ENCODE results near the gene CLASP1. TPM values are rescaled to one million over a fixed set of nuclear protein-coding genes. Genes with fewer than 3 reads are reported as not detected.
"Not testable (repeated sequence)": the region's sequence is repeated elsewhere in the genome, so short reads cannot be mapped to it uniquely, and the experiment has no call there.

The CLASP1 gene
- total RNA-seq, 1 experiment from 2014 or later, result 26.1 TPM

GRCh38 chr2:121326628-121327027 is 322.6 kb downstream of the CLASP1 start:
- no peak for DNase-seq (ENCODE audit: low read depth)

DNA sequence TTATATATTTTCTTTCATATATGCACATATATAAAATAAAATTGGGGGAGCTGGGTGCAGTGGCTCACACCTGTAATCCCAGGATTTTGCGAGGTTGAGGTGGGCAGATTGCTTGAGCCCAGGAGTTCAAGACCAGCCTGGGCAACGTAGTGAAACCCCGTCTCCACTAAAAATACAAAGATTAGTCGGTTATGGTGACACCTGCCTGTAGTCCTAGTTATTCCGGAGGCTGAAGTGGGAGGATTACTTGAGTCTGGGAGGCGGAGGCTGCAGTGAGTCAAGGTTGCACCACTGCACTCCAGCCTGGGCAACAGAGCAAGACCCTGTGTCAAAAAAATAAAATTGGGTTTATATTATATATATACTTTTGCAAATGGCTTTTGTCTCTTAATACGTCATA is 324.7 kb downstream of the CLASP1 start:
- DNase-seq (ENCODE audit: low read depth), result no peak

GRCh38 chr2:121321476-121321875 is 327.8 kb downstream of the CLASP1 start:
- no peak for DNase-seq (ENCODE audit: low read depth)

DNA sequence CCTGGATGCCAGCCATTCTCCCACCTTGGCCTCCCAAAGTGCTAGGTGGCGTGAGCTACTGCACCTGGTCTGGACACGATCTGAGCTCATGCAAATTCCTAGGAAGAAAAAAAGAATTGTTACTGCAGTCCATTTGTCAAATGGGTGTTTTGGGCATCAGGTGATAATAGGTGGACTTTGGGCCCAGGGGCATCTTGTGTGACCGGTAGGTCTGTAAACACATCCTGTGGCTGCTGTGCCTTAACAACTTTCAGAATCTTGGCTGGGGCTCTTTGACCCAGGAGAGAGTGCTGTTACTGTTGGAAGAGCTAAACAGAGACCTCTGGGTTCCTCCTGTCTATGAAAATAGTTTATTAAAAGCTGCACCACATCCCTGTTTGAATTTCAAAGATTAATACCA is 329.3 kb downstream of the CLASP1 start:
- no peak for DNase-seq (ENCODE audit: low read depth)

GRCh38 chr2:121316986-121317385 is 332.3 kb downstream of the CLASP1 start:
- DNase-seq (ENCODE audit: low read depth), result no peak

DNA sequence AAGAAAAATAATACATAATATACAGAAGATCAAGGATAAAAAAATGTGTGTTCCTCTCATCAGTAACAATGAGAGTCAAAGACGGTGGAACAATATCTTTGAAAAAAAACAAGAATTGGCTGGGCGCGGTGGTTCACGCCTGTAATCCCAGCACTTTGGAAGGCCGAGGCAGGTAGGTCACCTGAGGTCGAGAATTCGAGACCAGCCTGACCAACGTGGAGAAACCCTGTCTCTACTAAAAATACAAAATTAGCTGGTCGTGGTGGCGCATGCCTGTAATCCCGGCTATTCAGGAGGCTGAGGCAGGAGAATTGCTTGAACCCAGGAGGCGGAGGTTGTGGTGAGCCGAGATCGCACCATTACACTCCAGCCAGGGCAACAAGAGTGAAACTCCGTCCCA is 335.6 kb downstream of the CLASP1 start:
- not testable (repeated sequence) for DNase-seq (ENCODE audit: low read depth)

DNA sequence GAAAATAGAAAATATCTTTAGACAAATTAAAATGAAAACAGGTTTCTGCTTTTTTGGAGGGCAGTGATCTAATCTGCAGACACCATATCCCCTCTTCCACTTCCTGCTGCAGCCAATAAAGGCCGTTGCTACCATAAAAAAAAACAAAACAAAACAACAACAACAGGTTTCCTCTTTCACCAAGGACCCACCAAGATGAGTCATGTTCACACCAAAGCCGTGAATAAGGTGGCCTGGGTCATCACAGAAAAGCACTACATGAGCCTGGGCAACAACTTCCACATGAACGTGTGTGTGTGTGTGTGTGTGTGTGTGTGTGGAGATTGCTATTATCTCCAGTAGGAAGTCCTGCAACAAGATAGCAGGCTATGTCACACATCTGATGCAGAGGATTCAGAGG is 339.5 kb downstream of the CLASP1 start:
- DNase-seq (ENCODE audit: low read depth), result no peak

DNA sequence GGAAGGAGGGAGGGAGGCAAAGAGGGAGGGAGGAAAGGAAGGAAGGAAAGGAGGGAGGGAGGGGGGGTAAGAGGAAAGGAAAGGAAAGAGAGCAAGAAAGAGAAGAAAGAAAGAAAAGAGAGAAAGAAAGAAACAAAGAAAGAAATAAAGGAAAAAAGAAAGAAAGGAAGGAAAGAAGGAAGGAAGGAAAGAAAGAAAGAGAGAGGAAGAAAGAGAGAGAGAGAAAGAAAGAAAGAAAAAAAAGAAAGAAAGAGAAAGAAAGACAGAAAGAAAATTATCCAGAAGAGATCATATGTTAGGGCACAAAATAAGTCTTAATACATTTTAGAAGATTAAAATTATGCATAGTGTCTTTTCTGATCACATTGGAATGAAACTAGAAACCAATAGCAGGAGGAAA is 339.9 kb downstream of the CLASP1 start:
- no peak for DNase-seq (ENCODE audit: low read depth)

DNA sequence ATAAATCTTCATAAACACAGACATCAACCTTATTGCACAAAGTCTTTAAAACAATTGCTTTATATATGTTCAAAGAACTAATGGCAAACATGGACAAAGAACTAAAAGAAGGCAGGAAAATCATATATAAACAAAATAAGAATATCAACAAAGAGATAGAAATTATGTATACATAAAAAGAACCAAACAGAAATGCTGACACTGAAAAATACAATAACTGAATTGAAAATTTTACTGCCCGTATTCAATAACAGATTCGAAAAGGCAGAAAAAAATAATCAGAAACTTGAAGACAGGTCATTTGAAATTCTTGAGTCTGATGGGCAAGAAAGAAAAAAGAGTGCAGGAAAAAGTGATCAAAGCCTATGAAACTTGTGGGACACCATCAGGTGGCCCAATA is 342.2 kb downstream of the CLASP1 start:
- DNase-seq (ENCODE audit: low read depth), result no peak

DNA sequence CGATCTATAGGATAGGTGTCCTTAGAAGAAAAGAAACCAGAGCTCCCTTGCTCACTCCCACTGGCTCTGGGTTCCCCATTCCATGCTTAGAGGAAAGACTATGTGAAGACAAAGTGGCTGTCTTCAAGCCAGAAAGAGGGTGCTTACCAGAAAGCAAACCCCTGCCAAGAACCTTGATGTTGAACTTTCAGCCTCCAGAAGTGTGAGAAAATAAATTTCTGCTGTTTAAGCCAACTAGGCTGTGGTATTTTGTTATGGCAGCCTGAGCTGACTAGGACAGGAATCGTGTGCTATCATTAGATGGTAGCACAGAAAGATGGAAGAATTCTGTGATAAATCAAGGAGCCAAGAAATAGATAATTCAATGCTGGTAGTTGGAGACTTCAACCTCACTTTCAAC is 344.3 kb downstream of the CLASP1 start:
- DNase-seq (ENCODE audit: low read depth), result no peak

- no peak for DNase-seq (ENCODE audit: low read depth)
Observed at GRCh38 chr2:121303531-121304263, 345.6 kb downstream of the CLASP1 start.

GRCh38 chr2:121301190-121301589 is 348.1 kb downstream of the CLASP1 start:
- DNase-seq (ENCODE audit: low read depth), result not testable (repeated sequence)

GRCh38 chr2:121298476-121298875 is 350.8 kb downstream of the CLASP1 start:
- no peak for DNase-seq (ENCODE audit: low read depth)

GRCh38 chr2:121297866-121298265 is 351.4 kb downstream of the CLASP1 start:
- not testable (repeated sequence) for DNase-seq (ENCODE audit: low read depth)

- peak; percentile 38 for DNase-seq (ENCODE audit: low read depth)
Observed at GRCh38 chr2:121297217-121297830, 351.9 kb downstream of the CLASP1 start.

- DNase-seq (ENCODE audit: low read depth), result no peak
Observed at GRCh38 chr2:121295911-121296650, 353.2 kb downstream of the CLASP1 start.

GRCh38 chr2:121294881-121295840 is 354.1 kb downstream of the CLASP1 start:
- DNase-seq (ENCODE audit: low read depth), result no peak

DNA sequence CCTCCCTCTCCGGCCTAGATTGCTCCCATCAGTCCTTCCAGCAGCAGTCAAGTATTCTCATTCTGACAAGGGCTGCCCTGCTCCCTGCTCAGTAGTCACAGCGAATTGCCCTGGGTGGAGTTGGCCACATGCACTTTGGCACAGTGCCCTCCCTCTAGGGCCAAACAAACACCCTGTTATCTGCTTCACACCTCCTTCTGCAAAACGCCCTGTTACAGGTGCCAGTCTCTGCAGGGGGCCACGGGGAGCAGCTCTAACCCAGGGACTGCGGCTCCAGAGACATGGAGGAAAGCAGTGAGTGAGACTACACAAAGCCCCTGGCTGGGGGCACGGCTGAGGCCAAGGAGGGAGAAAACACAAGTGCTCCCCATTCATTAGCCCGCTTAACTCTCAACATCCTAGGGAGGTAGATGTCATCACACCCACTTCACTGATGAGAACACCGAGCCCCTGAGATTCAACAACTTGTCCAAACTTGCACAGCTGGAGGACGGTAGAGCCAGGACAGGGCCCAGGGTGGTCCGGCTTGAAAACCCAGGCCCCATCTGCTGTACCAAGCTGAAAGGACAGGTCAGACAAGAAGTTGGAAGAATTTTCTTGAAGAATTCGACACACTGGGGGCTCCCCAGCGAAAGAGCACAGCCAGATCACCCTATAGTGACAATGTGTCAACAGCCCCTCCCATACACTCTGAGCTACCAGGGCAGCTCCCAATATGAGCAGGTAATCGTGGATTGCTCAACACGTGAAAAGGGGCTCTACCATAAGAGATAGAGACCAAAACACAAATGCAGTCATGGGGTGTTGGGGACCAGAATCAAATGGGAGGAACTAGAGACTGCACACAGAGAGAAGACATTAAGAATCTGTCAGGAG is 355.6 kb downstream of the CLASP1 start:
- DNase-seq (ENCODE audit: low read depth), result no peak

- DNase-seq (ENCODE audit: low read depth), result no peak
Observed at GRCh38 chr2:121291251-121291580, 358.0 kb downstream of the CLASP1 start.

GRCh38 chr2:121289271-121289670 is 360.0 kb downstream of the CLASP1 start:
- no peak for DNase-seq (ENCODE audit: low read depth)
